GM13977 (cell line): ENCODE data around the gene A3GALT2.

ENCODE experiments used
- DNase-seq: peaks from one replicate; pipeline ENCODE4 v3.0.0; 2012; ENCODE audit warnings: low spot score
- in situ Hi-C: fragments of 300-500 bp; cut with MboI; formaldehyde crosslinking; loops from one replicate; pipeline ENCODE4 v1.12.0; 2022; ENCODE audit warnings: low sequenced_read_pairs, low pct_unique_long_range_greater_than_20kb, mixed read lengths, inconsistent platforms; ENCODE audit not compliant: unreplicated experiment
- TF ChIP-seq, protein P1 (sequence below): IDR thresholded peaks from 2 replicates; pipeline ENCODE4 v1.5.1; 2012; ENCODE audit warnings: mild to moderate bottlenecking, control low read depth; ENCODE audit not compliant: insufficient read depth; ENCODE audit errors: extremely low read depth, missing control alignments

The A3GALT2 gene

DNA sequence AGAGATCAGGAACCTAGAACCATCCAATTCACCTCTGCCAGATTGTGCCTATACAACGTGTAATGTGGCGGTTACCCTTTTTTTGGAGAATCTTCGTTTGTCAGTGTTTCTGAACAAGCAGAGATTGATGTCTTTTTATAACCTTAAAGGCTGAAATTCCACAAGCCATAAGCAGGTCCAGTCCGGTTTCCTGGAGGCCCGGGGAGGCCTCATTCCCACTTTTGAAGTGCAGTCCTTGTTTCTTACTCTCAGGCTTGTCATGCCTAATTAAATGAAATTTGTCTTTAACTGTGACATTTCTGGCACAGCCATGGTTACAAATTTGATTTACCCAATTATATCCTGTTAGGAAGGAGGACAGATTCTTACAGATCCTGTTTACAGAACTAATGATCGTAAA is 36.8 kb downstream of the A3GALT2 start:
- in situ Hi-C loops = no loop called here
- DNase-seq = no peak

DNA sequence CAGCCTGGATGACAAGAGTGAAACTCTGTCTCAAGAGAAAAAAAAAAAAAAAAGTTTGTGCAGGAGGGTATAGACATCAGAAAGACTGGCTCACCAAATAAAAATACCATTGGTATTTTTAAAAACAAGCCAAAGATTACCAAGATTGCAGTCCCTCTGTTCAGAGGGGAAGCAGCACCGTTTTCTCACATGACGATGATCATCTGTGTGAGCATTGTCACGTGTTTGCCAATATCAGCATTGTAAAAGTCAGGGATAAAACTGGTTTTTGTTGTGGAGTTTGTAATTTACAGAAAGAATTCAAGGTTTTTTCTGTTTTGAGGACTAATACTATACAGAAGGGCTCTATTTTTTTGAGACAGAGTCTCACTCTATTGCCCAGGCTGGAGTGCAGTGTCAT is 38.1 kb downstream of the A3GALT2 start:
- TF ChIP-seq, protein P1, sequence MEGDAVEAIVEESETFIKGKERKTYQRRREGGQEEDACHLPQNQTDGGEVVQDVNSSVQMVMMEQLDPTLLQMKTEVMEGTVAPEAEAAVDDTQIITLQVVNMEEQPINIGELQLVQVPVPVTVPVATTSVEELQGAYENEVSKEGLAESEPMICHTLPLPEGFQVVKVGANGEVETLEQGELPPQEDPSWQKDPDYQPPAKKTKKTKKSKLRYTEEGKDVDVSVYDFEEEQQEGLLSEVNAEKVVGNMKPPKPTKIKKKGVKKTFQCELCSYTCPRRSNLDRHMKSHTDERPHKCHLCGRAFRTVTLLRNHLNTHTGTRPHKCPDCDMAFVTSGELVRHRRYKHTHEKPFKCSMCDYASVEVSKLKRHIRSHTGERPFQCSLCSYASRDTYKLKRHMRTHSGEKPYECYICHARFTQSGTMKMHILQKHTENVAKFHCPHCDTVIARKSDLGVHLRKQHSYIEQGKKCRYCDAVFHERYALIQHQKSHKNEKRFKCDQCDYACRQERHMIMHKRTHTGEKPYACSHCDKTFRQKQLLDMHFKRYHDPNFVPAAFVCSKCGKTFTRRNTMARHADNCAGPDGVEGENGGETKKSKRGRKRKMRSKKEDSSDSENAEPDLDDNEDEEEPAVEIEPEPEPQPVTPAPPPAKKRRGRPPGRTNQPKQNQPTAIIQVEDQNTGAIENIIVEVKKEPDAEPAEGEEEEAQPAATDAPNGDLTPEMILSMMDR = no peak
- in situ Hi-C loops = no loop called here
- DNase-seq = no peak

More for the DNA sequence above, 36.8 kb downstream of the A3GALT2 start:
- TF ChIP-seq, protein P1 = no peak

GRCh38 chr1:33281554-33282303 is 39.2 kb downstream of the A3GALT2 start:
- in situ Hi-C loops = no loop called here
- TF ChIP-seq, protein P1 = no peak

GRCh38 chr1:33280091-33280661 is 40.7 kb downstream of the A3GALT2 start:
- DNase-seq = no peak
- TF ChIP-seq, protein P1 = no peak
- in situ Hi-C loops = no loop called here

More at GRCh38 chr1:33281554-33282303, 39.2 kb downstream of the A3GALT2 start:
- DNase-seq = no peak

DNA sequence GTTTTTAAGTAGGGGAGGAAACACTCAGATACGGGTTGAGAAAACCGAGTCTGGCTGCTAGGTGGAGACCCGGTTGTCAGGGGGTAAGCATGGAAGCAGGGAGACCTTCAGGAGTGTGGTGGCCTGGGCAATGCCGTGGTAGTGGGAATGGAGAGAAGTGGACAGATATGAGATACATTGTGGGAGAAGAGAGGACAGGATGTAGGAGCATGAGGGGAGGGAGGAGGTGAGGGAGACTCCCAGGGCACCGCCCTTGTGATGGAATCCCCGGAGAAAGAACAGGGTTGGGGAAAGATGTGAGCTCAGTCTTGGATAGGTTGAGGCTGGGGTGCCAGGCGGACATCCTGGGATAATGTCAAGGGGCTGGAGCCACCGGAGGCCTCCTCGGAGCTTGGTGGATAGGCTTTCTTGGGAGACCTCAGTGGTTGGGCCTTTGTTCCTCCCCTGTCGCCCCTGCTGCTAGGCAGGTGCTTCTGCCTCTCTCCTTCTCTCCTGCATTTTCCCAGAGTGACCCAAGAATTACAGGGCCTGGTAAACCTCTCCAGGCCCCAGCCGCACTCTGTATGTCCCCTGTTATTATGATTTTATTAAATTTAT is 43.3 kb downstream of the A3GALT2 start:
- in situ Hi-C loops = no loop called here
- DNase-seq = no peak
- TF ChIP-seq, protein P1 = no peak

DNA sequence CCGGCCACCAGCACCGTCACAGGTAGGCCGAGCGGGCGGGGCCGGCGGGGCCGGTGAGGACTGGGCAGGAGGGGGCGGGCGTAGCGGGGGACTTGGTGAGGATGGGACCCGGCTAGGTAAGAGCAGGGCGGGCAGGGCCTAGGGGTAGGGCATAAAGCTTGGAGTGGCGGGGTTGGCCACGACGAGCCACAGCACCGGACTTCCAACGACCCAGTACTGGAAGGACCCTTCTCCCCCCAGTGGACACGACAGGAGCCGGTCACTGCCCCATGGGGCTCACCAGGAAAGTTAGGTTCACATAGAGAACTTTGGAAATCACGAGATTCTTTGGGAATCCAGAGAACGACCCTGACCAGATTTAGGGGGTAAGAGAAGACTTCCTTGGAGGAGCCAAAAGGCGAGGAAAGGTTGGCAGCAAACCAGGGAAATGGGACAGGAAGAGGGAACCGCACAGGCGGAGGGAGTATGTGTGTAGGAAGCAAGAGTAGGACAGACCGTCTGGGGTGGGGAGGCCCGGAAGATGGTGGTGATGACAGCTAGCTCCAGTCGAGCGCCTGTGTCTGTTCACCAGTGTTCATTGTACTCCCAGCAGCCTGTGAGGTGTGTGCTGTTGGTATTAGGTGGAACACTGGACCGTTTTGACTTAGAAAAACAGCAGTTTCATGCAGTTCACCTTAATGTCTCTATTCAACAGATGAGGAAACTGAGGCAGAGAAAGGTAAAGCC is 44.2 kb downstream of the A3GALT2 start:
- in situ Hi-C loops = no loop called here
- TF ChIP-seq, protein P1 = no peak
- DNase-seq = no peak
